Smooth muscle cell of the coronary artery (primary cell): Measurements from ENCODE around the gene FAM193B. TPM values are rescaled to one million over a fixed set of nuclear protein-coding genes. Genes with fewer than 3 reads are reported as not detected.

Experiments used
- total RNA-seq: library from RNA; depleted of rRNA; stranded (reverse); fragments of >200 nt; gene quantifications from 2 replicates; pipeline ENCODE4 v1.2.3, GENCODE V29; 2014; ENCODE audit warnings: low replicate concordance

Gene FAM193B
- 18.0 and 21.5 TPM in 2 replicates for total RNA-seq

GRCh38 chr5:177554474-177555111 lies at the start of gene FAM193B:
Gene FAM193B, minus strand, starts transcription at chr5:177554563. Its CDS starts 105 bp downstream, at chr5:177554458.

GRCh38 chr5:177599731-177600507 lies 45.6 kb upstream of the FAM193B start, which contains the start of gene B4GALT7:
Gene B4GALT7, plus strand, starts transcription at chr5:177600132. Its CDS starts 79 bp downstream, at chr5:177600211.

GRCh38 chr5:177592010-177592834 lies 37.9 kb upstream of the FAM193B start, which contains the start of gene TMED9:
Gene TMED9, plus strand, starts transcription at chr5:177592203. Its CDS starts 12 bp downstream, at chr5:177592215.

GRCh38 chr5:177516601-177517568 lies 37.5 kb downstream of the FAM193B start, which contains the start of gene DDX41:
Gene DDX41, minus strand, starts transcription at chr5:177516961. Its CDS starts 16 bp downstream, at chr5:177516945.

GRCh38 chr5:177509381-177509951 lies 44.9 kb downstream of the FAM193B start, which contains the start of gene DOK3:
Gene DOK3, minus strand, starts transcription at chr5:177509826. Its CDS starts 286 bp downstream, at chr5:177509540.

GRCh38 chr5:177497292-177498012 lies 56.9 kb downstream of the FAM193B start, which contains the start of gene PDLIM7:
Gene PDLIM7, minus strand, starts transcription at chr5:177497604. Its CDS starts 1,092 bp downstream, at chr5:177496512.

GRCh38 chr5:177473443-177474001 lies 80.8 kb downstream of the FAM193B start, which contains the start of gene DBN1:
Gene DBN1, minus strand, starts transcription at chr5:177473634. Its CDS starts 113 bp downstream, at chr5:177473521.

Other genes starting within 250 kb of the FAM193B start
- gene MXD3, start 242.7 kb downstream of the FAM193B start, total RNA-seq: 0.23 and 5.3 TPM in 2 replicates
- 415 and 1,275 TPM in 2 replicates for gene LMAN2, start 202.9 kb downstream of the FAM193B start, total RNA-seq
- gene RGS14, start 196.6 kb downstream of the FAM193B start, total RNA-seq: 1.8 and 2.3 TPM in 2 replicates
- not detected in 2 replicates for gene SLC34A1, start 170.1 kb downstream of the FAM193B start, total RNA-seq
- not detected in 2 replicates for gene PFN3, start 153.9 kb downstream of the FAM193B start, total RNA-seq
- 0.12 and 0.90 TPM in 2 replicates for gene F12, start 145.0 kb downstream of the FAM193B start, total RNA-seq
- 18.3 and 18.8 TPM in 2 replicates for gene GRK6, start 127.9 kb downstream of the FAM193B start, total RNA-seq
- 2.0 and 6.4 TPM in 2 replicates for gene PRR7, start 107.7 kb downstream of the FAM193B start, total RNA-seq
- gene DBN1, start 80.9 kb downstream of the FAM193B start, total RNA-seq: 150 and 201 TPM in 2 replicates
- gene PDLIM7, start 57.0 kb downstream of the FAM193B start, total RNA-seq: 25.5 and 147 TPM in 2 replicates
- 0.90 and 0.94 TPM in 2 replicates for gene DOK3, start 44.7 kb downstream of the FAM193B start, total RNA-seq
- 138 and 249 TPM in 2 replicates for gene DDX41, start 37.6 kb downstream of the FAM193B start, total RNA-seq
- 146 and 251 TPM in 2 replicates for gene TMED9, start 37.6 kb upstream of the FAM193B start, total RNA-seq
- 29.0 and 45.6 TPM in 2 replicates for gene B4GALT7, start 45.6 kb upstream of the FAM193B start, total RNA-seq
- gene FAM153A, start 228.3 kb upstream of the FAM193B start, total RNA-seq: not detected in 2 replicates